Stomach smooth muscle (tissue), 2 donors: ENCODE results near the gene CYP39A1.

ENCODE experiments used
- H3K27ac ChIP-seq: one replicate; pipeline ENCODE4 v1.7.0; 2013; ENCODE audit warnings: mild to moderate bottlenecking, low read length, inconsistent platforms
- H3K27me3 ChIP-seq, 2 donors: one replicate each; pipeline ENCODE4 v1.7.0; 2013; ENCODE audit warnings: low read length in 2 of 2; ENCODE audit not compliant: insufficient read depth in 2 of 2, control insufficient read depth in 1 of 2
- H3K36me3 ChIP-seq, 2 donors: one replicate each; pipeline ENCODE4 v1.7.0; 2013; ENCODE audit warnings: low read length in 2 of 2; ENCODE audit not compliant: control insufficient read depth in 2 of 2, insufficient read depth in 2 of 2
- H3K4me1 ChIP-seq: one replicate; pipeline ENCODE4 v1.7.0; 2013; ENCODE audit warnings: low read length; ENCODE audit not compliant: control insufficient read depth, insufficient read depth
- H3K4me3 ChIP-seq, 2 donors: one replicate each; pipeline ENCODE4 v1.7.0; 2013; ENCODE audit warnings: low read length in 2 of 2
- H3K9ac ChIP-seq, 2 donors: one replicate each; pipeline ENCODE4 v1.7.0; 2013; ENCODE audit warnings: low read length in 2 of 2, mild to moderate bottlenecking in 1 of 2
- H3K9me3 ChIP-seq, 2 donors: one replicate each; pipeline ENCODE4 v1.7.0; 2013; ENCODE audit warnings: low read length in 2 of 2; ENCODE audit not compliant: control insufficient read depth in 2 of 2
- donor health status: healthy.
- donor health status: Pancreatic carcinoma.

Gene CYP39A1

DNA sequence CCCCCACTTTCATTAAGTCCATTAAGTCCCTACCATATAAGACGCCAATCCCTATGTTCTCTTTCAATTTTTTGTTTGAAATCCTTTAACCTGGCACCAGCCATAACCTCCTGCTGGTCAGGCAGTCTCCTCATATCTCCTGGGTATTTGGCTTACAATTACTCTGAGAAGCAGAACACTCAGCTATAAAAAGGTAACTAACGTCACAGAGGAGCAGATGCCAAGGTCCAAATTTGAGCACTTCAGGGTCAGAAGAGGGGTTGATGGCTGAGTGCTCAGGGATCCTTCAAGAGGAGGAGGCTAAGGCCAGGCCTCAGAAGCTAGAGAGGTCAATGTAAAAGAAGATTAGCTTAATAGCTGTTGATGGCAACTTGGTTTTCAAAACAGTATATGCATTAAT lies 139.1 kb downstream of the CYP39A1 start:
- H3K27ac ChIP-seq, result no peak overlapping the region
- H3K27me3 ChIP-seq, result no peaks in the 10 kb centered on the region
- peaks cover 4% of the 10 kb centered on the region for H3K4me1 ChIP-seq
- H3K36me3 ChIP-seq, result no peaks in the 10 kb centered on the region
- no peak overlapping the region for H3K4me3 ChIP-seq
- H3K9ac ChIP-seq, result no peak overlapping the region
- no peaks in the 10 kb centered on the region for H3K9me3 ChIP-seq

DNA sequence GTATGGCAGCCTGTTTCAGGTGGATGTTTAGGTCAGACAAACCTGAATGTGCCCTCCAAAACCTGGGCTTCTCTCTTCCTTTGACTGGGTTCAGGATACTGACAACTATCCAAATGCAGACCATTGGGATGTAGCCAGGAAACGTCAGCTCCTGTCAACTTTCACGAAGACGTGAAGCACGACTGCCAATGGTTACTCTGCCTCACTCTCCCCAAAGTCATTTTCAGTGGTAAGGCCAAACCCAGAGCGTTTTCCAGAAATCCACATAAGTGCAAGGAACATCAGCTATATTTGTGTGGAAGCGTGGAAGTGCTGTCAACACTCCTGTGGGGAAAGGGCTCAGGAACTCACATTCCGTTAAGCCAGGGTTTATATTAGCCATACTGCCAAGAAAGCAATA lies 141.3 kb downstream of the CYP39A1 start:
- Histone ChIP-seq H3K27me3 (no peaks in the 10 kb centered on the region), H3K9ac (peak overlapping the region in 1 of 2 donors; percentile 14), H3K4me3 (no peak overlapping the region), H3K36me3 (no peaks in the 10 kb centered on the region), H3K4me1 (peaks cover 4% of the 10 kb centered on the region), H3K9me3 (no peaks in the 10 kb centered on the region), H3K27ac (peak overlapping the region; percentile 49)

DNA sequence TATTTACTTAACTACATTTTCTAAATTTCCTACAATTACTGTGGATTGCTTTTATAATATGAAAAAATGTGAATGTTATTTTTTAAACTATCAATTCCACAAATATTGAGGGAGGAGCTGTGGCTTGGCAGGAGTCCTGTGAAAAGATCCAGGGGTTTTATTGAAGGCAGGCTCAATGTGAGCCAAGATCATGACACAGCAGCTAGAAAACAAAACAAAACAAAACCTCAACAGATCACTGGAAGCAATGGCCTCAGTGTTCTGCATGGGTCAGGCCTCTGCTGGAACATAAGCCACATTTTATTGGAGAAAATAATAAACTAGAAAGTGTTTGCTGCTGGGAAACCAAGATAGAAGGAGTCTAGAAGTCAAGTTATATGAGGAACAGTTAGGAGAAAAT lies 142.0 kb downstream of the CYP39A1 start:
- Histone ChIP-seq H3K27ac (peak overlapping the region; percentile 13), H3K9ac (no peak overlapping the region), H3K4me3 (no peak overlapping the region), H3K36me3 (no peaks in the 10 kb centered on the region), H3K4me1 (peaks cover 4% of the 10 kb centered on the region), H3K9me3 (no peaks in the 10 kb centered on the region), H3K27me3 (no peaks in the 10 kb centered on the region)

DNA sequence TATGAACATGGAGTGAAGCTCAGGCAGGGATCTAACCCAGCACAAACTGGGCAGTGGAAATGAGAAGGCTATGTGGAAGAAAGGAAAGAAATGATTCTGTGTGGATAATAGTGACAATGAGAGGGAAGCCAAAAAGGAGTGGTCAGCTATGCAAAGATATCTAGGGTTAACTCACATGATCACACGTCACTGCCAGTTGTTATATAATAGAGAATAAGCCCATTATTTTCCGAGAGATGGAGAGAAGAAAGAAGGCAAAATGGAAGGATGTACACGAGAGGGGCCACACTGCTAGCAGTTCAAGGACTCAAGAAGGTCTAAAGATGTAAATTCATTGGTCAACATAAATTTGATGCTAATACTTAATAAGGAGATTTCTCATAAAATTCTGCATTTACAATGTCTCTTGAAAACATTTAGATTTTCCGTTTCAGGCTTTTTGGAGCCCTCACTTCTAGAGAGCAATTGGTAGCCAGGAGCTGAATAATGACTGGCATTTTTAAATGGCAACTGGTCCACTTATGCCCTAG lies 142.6 kb downstream of the CYP39A1 start:
- H3K9ac ChIP-seq, result no peak overlapping the region

DNA sequence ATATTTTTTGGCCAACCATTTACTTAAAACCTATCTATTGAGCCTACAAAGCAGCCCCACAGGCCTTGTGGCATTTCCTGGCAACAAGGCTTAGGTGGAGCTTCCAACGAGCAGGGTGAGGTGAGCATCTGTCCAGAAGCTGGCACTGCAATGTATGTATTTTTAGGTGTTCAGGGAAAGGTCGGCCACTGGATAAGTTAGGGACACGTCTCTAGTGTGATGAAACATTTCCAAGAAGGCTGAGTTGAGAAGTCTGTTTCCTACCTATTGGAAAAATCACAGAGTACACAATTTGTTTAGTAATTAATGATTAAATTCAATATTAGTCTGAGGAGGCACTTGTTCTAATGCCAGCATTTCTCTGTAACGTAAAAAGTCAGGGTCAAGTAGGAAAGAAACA lies 143.6 kb downstream of the CYP39A1 start:
- Histone ChIP-seq H3K27ac (no peak overlapping the region), H3K9ac (no peak overlapping the region), H3K4me1 (peaks cover 4% of the 10 kb centered on the region), H3K27me3 (no peaks in the 10 kb centered on the region), H3K4me3 (no peak overlapping the region), H3K9me3 (no peaks in the 10 kb centered on the region), H3K36me3 (no peaks in the 10 kb centered on the region)

More for the DNA sequence above, 142.6 kb downstream of the CYP39A1 start:
- Histone ChIP-seq H3K27ac (peak overlapping the region; percentile 13), H3K4me1 (peaks cover 4% of the 10 kb centered on the region), H3K4me3 (no peak overlapping the region), H3K27me3 (no peaks in the 10 kb centered on the region), H3K9me3 (no peaks in the 10 kb centered on the region), H3K36me3 (no peaks in the 10 kb centered on the region)

DNA sequence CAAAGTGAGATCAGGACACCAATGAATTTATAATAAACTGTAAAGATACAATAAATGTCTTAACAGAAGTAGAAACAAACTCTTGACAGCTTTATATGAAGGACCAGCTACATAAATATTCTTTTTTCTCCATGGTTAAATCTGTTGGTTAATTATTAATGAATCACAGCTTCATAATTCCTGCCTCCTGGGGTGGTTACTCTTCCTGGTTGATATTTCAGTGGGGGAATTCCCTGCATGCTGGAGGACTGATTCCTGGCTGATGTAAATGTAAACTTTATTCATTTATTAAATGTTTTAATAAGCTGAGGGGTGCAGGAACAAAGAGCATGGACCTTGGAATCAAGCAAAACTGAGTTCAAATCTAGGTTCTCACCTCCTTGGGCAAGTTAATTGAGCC lies 145.2 kb downstream of the CYP39A1 start:
- no peaks in the 10 kb centered on the region for H3K9me3 ChIP-seq
- no peaks in the 10 kb centered on the region for H3K27me3 ChIP-seq
- H3K27ac ChIP-seq, result no peak overlapping the region
- H3K4me1 ChIP-seq, result peaks cover 4% of the 10 kb centered on the region
- H3K9ac ChIP-seq, result no peak overlapping the region
- no peak overlapping the region for H3K4me3 ChIP-seq
- no peaks in the 10 kb centered on the region for H3K36me3 ChIP-seq

DNA sequence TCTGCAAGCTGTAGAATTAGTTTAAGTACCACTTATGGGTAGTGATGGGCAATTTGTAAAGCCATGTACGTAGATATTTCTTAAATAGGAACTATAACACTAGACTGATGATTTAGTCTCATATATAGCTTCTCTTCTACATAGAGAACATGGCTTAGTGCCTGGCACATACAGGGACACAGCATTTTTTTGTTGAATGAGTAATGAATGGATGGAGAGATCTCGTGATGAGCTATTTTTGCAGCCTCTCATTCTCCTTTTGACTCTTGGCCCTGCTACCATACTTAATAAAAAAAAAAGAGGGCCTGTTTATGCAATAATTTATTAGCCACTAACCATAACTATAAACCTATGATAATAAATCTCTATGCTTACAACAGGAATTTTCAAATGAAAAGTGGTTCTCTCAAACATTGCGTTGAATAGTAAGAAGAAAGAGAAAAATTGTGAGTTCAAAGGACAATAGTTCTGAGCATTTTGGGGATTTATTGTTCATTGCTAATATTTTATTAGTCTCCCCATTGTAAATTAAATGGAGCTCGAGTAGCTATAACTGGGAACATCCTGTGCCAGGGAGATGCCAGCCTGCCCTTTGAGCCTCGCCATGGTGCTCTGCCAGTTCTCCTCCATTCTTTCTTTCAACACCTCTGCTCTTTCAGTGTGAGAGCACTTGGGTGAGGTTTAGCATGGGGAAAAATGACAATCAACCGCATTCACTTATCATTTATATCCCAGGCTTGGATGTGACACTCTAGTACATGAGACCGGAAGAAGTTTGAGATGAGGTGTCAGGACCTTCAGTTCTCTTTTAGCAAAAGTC lies 146.7 kb downstream of the CYP39A1 start:
- no peaks in the 10 kb centered on the region for H3K36me3 ChIP-seq
- H3K27ac ChIP-seq, result no peak overlapping the region
- no peak overlapping the region for H3K9ac ChIP-seq
- no peak overlapping the region for H3K4me3 ChIP-seq
- no peaks in the 10 kb centered on the region for H3K9me3 ChIP-seq
- H3K27me3 ChIP-seq, result no peaks in the 10 kb centered on the region
- H3K4me1 ChIP-seq, result no peaks in the 10 kb centered on the region

DNA sequence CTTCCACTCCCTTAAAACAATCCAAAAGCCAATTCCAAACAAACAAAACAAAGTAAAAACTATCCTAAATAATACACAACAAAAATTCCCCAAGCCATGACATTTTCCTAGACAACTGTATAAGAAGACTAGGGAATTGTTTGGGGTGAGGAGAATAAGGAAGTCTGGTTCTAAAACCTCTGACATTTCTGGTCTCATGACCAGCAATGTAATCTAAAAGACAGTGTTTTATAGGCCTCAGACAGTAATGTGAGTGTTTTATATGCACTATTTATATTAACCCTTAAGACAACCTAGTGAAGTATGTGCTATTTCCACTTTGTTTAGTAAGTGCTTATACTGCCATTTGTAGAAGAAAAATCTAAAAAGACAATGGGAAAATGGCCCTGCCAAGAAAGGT lies 148.4 kb downstream of the CYP39A1 start:
- H3K9me3 ChIP-seq, result no peaks in the 10 kb centered on the region
- no peaks in the 10 kb centered on the region for H3K4me1 ChIP-seq
- no peaks in the 10 kb centered on the region for H3K36me3 ChIP-seq
- no peak overlapping the region for H3K9ac ChIP-seq
- H3K27ac ChIP-seq, result no peak overlapping the region
- no peaks in the 10 kb centered on the region for H3K27me3 ChIP-seq
- no peak overlapping the region for H3K4me3 ChIP-seq

DNA sequence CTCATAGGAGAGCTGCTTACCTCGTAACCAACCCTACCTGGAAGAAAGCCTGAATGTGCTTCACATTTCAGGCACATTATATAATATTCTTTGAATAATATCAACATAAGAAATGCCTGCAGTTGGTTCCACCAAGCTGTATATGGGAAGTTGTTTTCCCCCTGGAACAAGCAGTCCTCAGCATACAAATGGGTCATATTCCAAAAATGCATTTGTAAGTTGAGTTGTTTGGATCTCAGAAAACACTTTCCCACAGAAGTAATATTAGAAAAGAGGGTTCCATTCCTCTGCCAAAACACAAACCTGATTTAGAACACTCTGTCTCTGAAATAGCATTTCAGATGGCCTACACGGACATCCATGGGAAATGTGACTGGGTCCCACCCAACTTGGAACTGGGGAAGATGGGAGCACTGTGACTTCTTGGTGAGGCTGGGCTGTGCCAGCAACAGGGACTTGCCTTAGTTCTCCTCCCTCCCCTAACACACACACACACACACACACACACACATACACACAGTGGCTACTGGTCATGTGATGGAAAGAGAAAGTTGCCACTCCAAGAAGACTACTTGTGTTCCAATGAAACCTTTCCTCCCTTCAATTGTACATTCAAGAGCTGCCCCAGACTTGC lies 150.0 kb downstream of the CYP39A1 start:
- H3K4me1 ChIP-seq, result no peaks in the 10 kb centered on the region
- no peak overlapping the region for H3K4me3 ChIP-seq
- H3K27ac ChIP-seq, result no peak overlapping the region
- no peaks in the 10 kb centered on the region for H3K27me3 ChIP-seq
- no peak overlapping the region for H3K9ac ChIP-seq
- no peaks in the 10 kb centered on the region for H3K9me3 ChIP-seq
- H3K36me3 ChIP-seq, result no peaks in the 10 kb centered on the region

DNA sequence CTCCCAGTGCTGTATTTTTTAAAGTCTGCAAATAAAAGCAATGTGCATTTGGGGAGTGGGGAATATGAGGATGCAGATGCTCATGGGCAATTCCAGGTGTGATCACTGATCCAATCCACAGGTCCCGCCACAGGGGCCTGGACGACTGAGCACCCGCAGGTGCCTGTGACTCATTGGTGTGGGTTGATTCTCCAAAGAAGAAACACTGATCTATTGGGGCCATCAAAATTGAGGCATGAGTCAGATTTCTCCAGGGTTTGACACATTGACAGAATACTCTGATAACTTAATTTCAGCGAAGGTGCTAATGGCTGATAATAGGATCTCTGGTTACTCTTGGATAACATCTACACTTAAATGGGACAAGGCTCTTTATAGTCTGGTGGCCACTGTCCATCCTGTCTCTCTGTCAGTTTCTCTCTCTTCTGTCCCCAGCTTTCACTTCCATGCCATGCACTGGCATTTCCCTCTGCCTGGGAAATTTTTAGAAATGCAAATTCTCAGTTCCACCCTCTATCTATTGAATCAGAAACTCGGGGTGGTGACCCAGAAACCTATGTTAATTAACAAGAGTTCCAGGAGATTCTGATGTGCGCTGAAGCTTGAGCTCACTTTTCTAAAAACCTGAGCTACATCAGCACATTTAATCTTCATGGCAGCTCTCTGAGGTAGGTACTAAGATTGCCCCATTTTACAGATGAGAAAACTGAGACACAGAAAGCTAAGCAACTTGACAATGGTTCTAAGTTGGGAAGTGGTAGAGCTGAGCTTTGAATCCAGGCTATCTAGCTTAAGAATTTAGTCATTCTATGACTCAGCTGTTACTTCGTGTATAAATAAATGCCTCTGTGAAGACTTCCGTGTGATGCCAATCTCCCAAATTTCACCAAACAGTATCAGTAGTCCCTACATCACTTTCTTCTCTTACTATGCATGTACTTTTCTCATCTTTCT lies 151.2 kb downstream of the CYP39A1 start:
- Histone ChIP-seq H3K4me1 (no peaks in the 10 kb centered on the region), H3K9ac (no peak overlapping the region), H3K27me3 (no peaks in the 10 kb centered on the region), H3K4me3 (no peak overlapping the region), H3K36me3 (no peaks in the 10 kb centered on the region), H3K9me3 (no peaks in the 10 kb centered on the region), H3K27ac (no peak overlapping the region)
